GM12878 (cell line): ENCODE data around the gene ISG20L2. TPM values are rescaled to one million over a fixed set of nuclear protein-coding genes. Genes with fewer than 3 reads are reported as not detected.
A peak's percentile ranks its signal among the peaks of the same experiment; 100 is the strongest.

Experiments
- BMI1 ChIP-seq: fragments of 450-650 bp; IDR thresholded peaks from 2 replicates; pipeline ENCODE4 v1.6.1; 2016; ENCODE audit warnings: mild to moderate bottlenecking, moderate library complexity, borderline replicate concordance
- CEBPZ ChIP-seq: fragments of 150-350 bp; IDR thresholded peaks from 2 replicates; pipeline ENCODE4 v1.6.1; 2016; ENCODE audit warnings: low read depth, low read length
- CHD1 ChIP-seq: IDR thresholded peaks from 2 replicates; pipeline ENCODE4 v1.6.1; 2012; ENCODE audit warnings: low read depth, low read length, improper control_type of control experiment
- CREM ChIP-seq: IDR thresholded peaks from 2 replicates; pipeline ENCODE4 v1.6.1; 2014; ENCODE audit warnings: antibody characterized with exemption, low read depth
- E2F8 ChIP-seq: fragments of 450-650 bp; IDR thresholded peaks from 2 replicates; pipeline ENCODE4 v1.6.1; 2018; ENCODE audit warnings: mild to moderate bottlenecking, low read depth, moderate library complexity; ENCODE audit not compliant: partially characterized antibody
- EP300 ChIP-seq, 2 experiments: fragments of 150-350 bp in 1 of 2; IDR thresholded peaks; 2 replicates each; pipeline ENCODE4 v1.6.1; 2011 to 2012; ENCODE audit warnings: low read depth in 2 of 2, low read length in 2 of 2, borderline replicate concordance in 1 of 2, improper control_type of control experiment in 1 of 2, inconsistent platforms in 1 of 2; ENCODE audit not compliant: control insufficient read depth in 1 of 2
- FOS ChIP-seq: IDR thresholded peaks from 3 replicates; pipeline ENCODE4 v1.6.1; 2011; ENCODE audit warnings: borderline replicate concordance; ENCODE audit not compliant: insufficient read length; ENCODE audit errors: extremely low read depth
- IKZF2 ChIP-seq, 2 experiments: fragments of 450-650 bp; IDR thresholded peaks; 2 replicates each; pipeline ENCODE4 v1.6.1; 2017; ENCODE audit warnings: mild to moderate bottlenecking in 2 of 2, moderate library complexity in 2 of 2
- IRF4 ChIP-seq: IDR thresholded peaks from 2 replicates; pipeline ENCODE4 v1.6.1; 2011; ENCODE audit warnings: low read depth, low read length
- MAX ChIP-seq: IDR thresholded peaks from 2 replicates; pipeline ENCODE4 v1.6.1; 2012; ENCODE audit warnings: low read depth, low read length, improper control_type of control experiment
- NR2F1 ChIP-seq: fragments of 450-650 bp; conservative IDR thresholded peaks from 2 replicates; pipeline ENCODE4 v1.6.1; 2017; ENCODE audit warnings: mild to moderate bottlenecking
- NRF1 ChIP-seq: conservative IDR thresholded peaks from 2 replicates; pipeline ENCODE4 v1.6.1; 2011; ENCODE audit warnings: mild to moderate bottlenecking, low read depth, low read length, improper control_type of control experiment
- PKNOX1 ChIP-seq: fragments of 450-650 bp; IDR thresholded peaks from 2 replicates; pipeline ENCODE4 v1.6.1; 2016; ENCODE audit warnings: mild to moderate bottlenecking
- POU2F2 ChIP-seq: IDR thresholded peaks from 3 replicates; pipeline ENCODE4 v1.6.1; 2011; ENCODE audit warnings: low read depth, mild to moderate bottlenecking, low read length, borderline replicate concordance
- RAD21 ChIP-seq: IDR thresholded peaks from 2 replicates; pipeline ENCODE4 v1.6.1; 2011; ENCODE audit warnings: mild to moderate bottlenecking, low read depth, low read length, moderate library complexity; ENCODE audit not compliant: insufficient read depth
- RAD51 ChIP-seq: fragments of 450-650 bp; IDR thresholded peaks from 2 replicates; pipeline ENCODE4 v1.6.1; 2016; ENCODE audit warnings: moderate library complexity, mild to moderate bottlenecking, inconsistent platforms
- RBBP5 ChIP-seq: fragments of 200-600 bp; sonication (generic); conservative IDR thresholded peaks from 2 replicates; pipeline ENCODE4 v1.6.1; 2016
- RCOR1 ChIP-seq: conservative IDR thresholded peaks from 2 replicates; pipeline ENCODE4 v1.6.1; 2012; ENCODE audit warnings: low read depth, low read length, improper control_type of control experiment
- SREBF2 ChIP-seq: IDR thresholded peaks from 2 replicates; pipeline ENCODE4 v1.6.1; 2012; ENCODE audit warnings: mild to moderate bottlenecking, low read length
- SUZ12 ChIP-seq: fragments of 200-600 bp; sonication (generic); IDR thresholded peaks from one replicate; pipeline ENCODE4 v1.6.1; 2018; ENCODE audit warnings: antibody characterized with exemption, mild to moderate bottlenecking; ENCODE audit not compliant: unreplicated experiment
- YBX1 ChIP-seq: fragments of 450-650 bp; IDR thresholded peaks from 2 replicates; pipeline ENCODE4 v1.6.1; 2016; ENCODE audit warnings: antibody characterized with exemption
- ZSCAN29 ChIP-seq: fragments of 450-650 bp; IDR thresholded peaks from 2 replicates; pipeline ENCODE4 v1.6.1; 2017; ENCODE audit warnings: mild to moderate bottlenecking, moderate library complexity
- ZZZ3 ChIP-seq: IDR thresholded peaks from 2 replicates; pipeline ENCODE4 v1.6.1; 2011; ENCODE audit warnings: low read depth; ENCODE audit not compliant: control insufficient read depth, insufficient read length
- polyA plus RNA-seq, 11 experiments: library from polyadenylated mRNA; depleted of rRNA in 4 of 11; unstranded in 6 of 11; stranded (reverse) in 5 of 11; fragments of >200 nt; fragmentation: Nextera tagmentation in 4 of 11; fragmentation: Illumina TruSeq in 1 of 11; extraction: Ambion mirVana in 4 of 11; extraction: Trizol in 1 of 11; gene quantifications; 1 replicate in 1 of 11; 2 replicates in 10 of 11; pipeline versions ENCODE4 v1.2.1 to v1.2.3, GENCODE V29; 2011 to 2016; ENCODE audit warnings: inconsistent platforms in 2 of 11, missing spikeins in 2 of 11, low read depth in 1 of 11
- total RNA-seq, 4 experiments: library from RNA; depleted of rRNA in 3 of 4; stranded (reverse); fragments of >200 nt in 3 of 4; fragmentation: Illumina TruSeq in 1 of 4; extraction: Trizol in 1 of 4; gene quantifications; 2 replicates each; pipeline versions ENCODE4 v1.2.1 to v1.2.3, GENCODE V29; 2013 to 2021

ISG20L2 gene
- total and polyA plus RNA-seq, 10 of the 15 experiments (the other 5 are each of a cell fraction or from before 2014, with no cell fraction given), result 16.4 to 111 (median 48.0) TPM

GRCh38 chr1:156751757-156752481 lies 23.4 kb upstream of the ISG20L2 start (continued):
- TF ChIP-seq E2F8, result no peak
- TF ChIP-seq CHD1, result 0 out of 2 replicates have a peak, but pooled peaks have one; percentile 18
- peak; percentile 77 for TF ChIP-seq CREM
- no peak for TF ChIP-seq NRF1
- TF ChIP-seq IKZF2 (IDR thresholded peaks at IDR 0.05), result no peak
- TF ChIP-seq CEBPZ, result peak; percentile 29; the same call in 1 of the 2 replicates
- TF ChIP-seq ZSCAN29, result no peak
- no peak for TF ChIP-seq EP300 (IDR thresholded peaks at IDR 0.05; ENCODE audit: borderline replicate concordance in 1 of 2, control insufficient read depth in 1 of 2, low read depth in 2 of 2, low read length in 2 of 2)
- no peak for TF ChIP-seq RCOR1
- 0 out of 2 replicates have a peak, but pooled peaks have one; percentile 29 for TF ChIP-seq PKNOX1
- TF ChIP-seq RBBP5, result no peak
- no peak for TF ChIP-seq YBX1
- no peak for TF ChIP-seq BMI1
- no peak for TF ChIP-seq RAD21
- TF ChIP-seq MAX, result peak; percentile 89
- no peak for TF ChIP-seq SREBF2
- TF ChIP-seq SUZ12, result no peak
- no peak for TF ChIP-seq ZZZ3
- no peak for TF ChIP-seq NR2F1
- TF ChIP-seq FOS, result no peak
- no peak; the same call in 1 of the 3 replicates for TF ChIP-seq POU2F2
- TF ChIP-seq RAD51, result 0 out of 2 replicates have a peak, but pooled peaks have one; percentile 11
- no peak for TF ChIP-seq IRF4
